ENCODE data around the gene SLAIN2. TPM values are rescaled to one million over a fixed set of nuclear protein-coding genes. Genes with fewer than 3 reads are reported as not detected.

The SLAIN2 gene
- total RNA-seq, 1 donor from 2014 or later, result 91.6 TPM

GRCh38 chr4:48329976-48330375, 11.4 kb upstream of the SLAIN2 start:
- H3K27me3 ChIP-seq (ENCODE audit: low read depth), result no peaks in the 10 kb centered on the region
- H3K4me3 ChIP-seq, result no peak overlapping the region
- DNase-seq (no peak), ATAC-seq (no peak)
- TF ChIP-seq, protein P1, sequence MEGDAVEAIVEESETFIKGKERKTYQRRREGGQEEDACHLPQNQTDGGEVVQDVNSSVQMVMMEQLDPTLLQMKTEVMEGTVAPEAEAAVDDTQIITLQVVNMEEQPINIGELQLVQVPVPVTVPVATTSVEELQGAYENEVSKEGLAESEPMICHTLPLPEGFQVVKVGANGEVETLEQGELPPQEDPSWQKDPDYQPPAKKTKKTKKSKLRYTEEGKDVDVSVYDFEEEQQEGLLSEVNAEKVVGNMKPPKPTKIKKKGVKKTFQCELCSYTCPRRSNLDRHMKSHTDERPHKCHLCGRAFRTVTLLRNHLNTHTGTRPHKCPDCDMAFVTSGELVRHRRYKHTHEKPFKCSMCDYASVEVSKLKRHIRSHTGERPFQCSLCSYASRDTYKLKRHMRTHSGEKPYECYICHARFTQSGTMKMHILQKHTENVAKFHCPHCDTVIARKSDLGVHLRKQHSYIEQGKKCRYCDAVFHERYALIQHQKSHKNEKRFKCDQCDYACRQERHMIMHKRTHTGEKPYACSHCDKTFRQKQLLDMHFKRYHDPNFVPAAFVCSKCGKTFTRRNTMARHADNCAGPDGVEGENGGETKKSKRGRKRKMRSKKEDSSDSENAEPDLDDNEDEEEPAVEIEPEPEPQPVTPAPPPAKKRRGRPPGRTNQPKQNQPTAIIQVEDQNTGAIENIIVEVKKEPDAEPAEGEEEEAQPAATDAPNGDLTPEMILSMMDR (IDR thresholded peaks at IDR 0.05), result no peak
- no peak overlapping the region for H3K27ac ChIP-seq
- no peaks in the 10 kb centered on the region for H3K4me1 ChIP-seq
- no peaks in the 10 kb centered on the region for H3K9me3 ChIP-seq
- H3K36me3 ChIP-seq, result no peaks in the 10 kb centered on the region
- intact Hi-C loops (cut with DNase I), result no loop called here

GRCh38 chr4:48331577-48332330, 9.6 kb upstream of the SLAIN2 start:
- no peaks in the 10 kb centered on the region for H3K36me3 ChIP-seq
- no peak overlapping the region for H3K27ac ChIP-seq

GRCh38 chr4:48332661-48333060, 8.7 kb upstream of the SLAIN2 start:
- H3K4me1 ChIP-seq, result no peaks in the 10 kb centered on the region
- H3K9me3 ChIP-seq, result no peaks in the 10 kb centered on the region
- H3K36me3 ChIP-seq, result no peaks in the 10 kb centered on the region
- TF ChIP-seq, protein P1 (IDR thresholded peaks at IDR 0.05), result no peak
- DNase-seq, result peak; percentile 49
- no peak overlapping the region for H3K4me3 ChIP-seq
- intact Hi-C loops (cut with DNase I), result no loop called here
- H3K27ac ChIP-seq, result no peak overlapping the region
- peak in 1 of 2 donors; percentile 69 for ATAC-seq
- no peaks in the 10 kb centered on the region for H3K27me3 ChIP-seq (ENCODE audit: low read depth)

More at GRCh38 chr4:48331577-48332330, 9.6 kb upstream of the SLAIN2 start:
- ATAC-seq, result peak; percentile 66 to 70
- DNase-seq, result no peak
- intact Hi-C loops (cut with DNase I), result no loop called here
- H3K27me3 ChIP-seq (ENCODE audit: low read depth), result no peaks in the 10 kb centered on the region
- TF ChIP-seq, protein P1 (IDR thresholded peaks at IDR 0.05), result no peak
- no peaks in the 10 kb centered on the region for H3K9me3 ChIP-seq
- H3K4me1 ChIP-seq, result no peaks in the 10 kb centered on the region
- H3K4me3 ChIP-seq, result no peak overlapping the region

GRCh38 chr4:48333587-48333986, 7.7 kb upstream of the SLAIN2 start:
- no peaks in the 10 kb centered on the region for H3K4me1 ChIP-seq
- TF ChIP-seq, protein P1 (IDR thresholded peaks at IDR 0.05), result no peak
- no peak for ATAC-seq
- no peak overlapping the region for H3K27ac ChIP-seq
- H3K36me3 ChIP-seq, result no peaks in the 10 kb centered on the region
- no peak overlapping the region for H3K4me3 ChIP-seq
- no peaks in the 10 kb centered on the region for H3K27me3 ChIP-seq (ENCODE audit: low read depth)
- intact Hi-C loops (cut with DNase I), result no loop called here
- no peak for DNase-seq
- no peaks in the 10 kb centered on the region for H3K9me3 ChIP-seq

DNA sequence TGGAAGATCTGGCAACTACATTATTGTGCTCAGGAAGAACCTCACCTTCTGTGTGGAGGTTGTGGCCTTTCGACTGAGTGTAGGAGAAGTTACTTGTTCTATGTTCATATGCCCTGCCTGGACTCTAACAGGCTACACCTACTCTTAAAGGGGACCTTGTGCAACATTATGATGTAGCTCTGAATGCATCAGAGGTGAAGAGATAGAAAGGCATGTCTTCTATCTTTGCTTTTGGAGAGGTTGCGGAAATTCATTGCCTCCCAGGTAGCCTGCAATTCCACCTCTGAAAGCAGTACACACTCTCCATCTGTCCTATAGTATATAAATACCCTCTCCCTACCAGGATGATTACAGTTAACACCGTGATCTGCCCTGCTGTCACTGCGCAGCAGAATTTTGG, 7.1 kb upstream of the SLAIN2 start:
- no peak for DNase-seq
- no peak overlapping the region for H3K27ac ChIP-seq
- H3K4me1 ChIP-seq, result no peaks in the 10 kb centered on the region
- no peaks in the 10 kb centered on the region for H3K36me3 ChIP-seq
- H3K4me3 ChIP-seq, result no peak overlapping the region
- H3K9me3 ChIP-seq, result no peaks in the 10 kb centered on the region
- intact Hi-C loops (cut with DNase I), result no loop called here
- TF ChIP-seq, protein P1 (IDR thresholded peaks at IDR 0.05), result no peak
- no peaks in the 10 kb centered on the region for H3K27me3 ChIP-seq (ENCODE audit: low read depth)
- no peak for ATAC-seq
